ENCODE measurements around the gene AMPH.
"Not testable (repeated sequence)": the region's sequence is repeated elsewhere in the genome, so short reads cannot be mapped to it uniquely, and the experiment has no call there.

The AMPH gene

GRCh38 chr7:38354271-38354851, 276.8 kb downstream of the AMPH start:
- DNase-seq (ENCODE audit: low spot score) = not testable (repeated sequence)

- not testable (repeated sequence) for DNase-seq (ENCODE audit: low spot score)
Measured at GRCh38 chr7:38353431-38353881, 277.7 kb downstream of the AMPH start.

- DNase-seq (ENCODE audit: low spot score) = no peak
Measured at GRCh38 chr7:38351601-38352000, 279.6 kb downstream of the AMPH start.

GRCh38 chr7:38350777-38351176, 280.4 kb downstream of the AMPH start:
- DNase-seq (ENCODE audit: low spot score) = not testable (repeated sequence)

GRCh38 chr7:38349869-38350583, 281.1 kb downstream of the AMPH start:
- DNase-seq (ENCODE audit: low spot score) = not testable (repeated sequence)

- not testable (repeated sequence) for DNase-seq (ENCODE audit: low spot score)
Measured at GRCh38 chr7:38349126-38349795, 281.9 kb downstream of the AMPH start.

- DNase-seq (ENCODE audit: low spot score) = peak; percentile 82
Measured at GRCh38 chr7:38345299-38346172, 285.6 kb downstream of the AMPH start.

GRCh38 chr7:38344741-38345140, 286.4 kb downstream of the AMPH start:
- DNase-seq (ENCODE audit: low spot score) = not testable (repeated sequence)

- DNase-seq (ENCODE audit: low spot score) = not testable (repeated sequence)
Measured at GRCh38 chr7:38342135-38342534, 289.0 kb downstream of the AMPH start.

GRCh38 chr7:38341172-38341705, 289.9 kb downstream of the AMPH start:
- DNase-seq (ENCODE audit: low spot score) = peak; percentile 67

GRCh38 chr7:38339953-38340819, 291.0 kb downstream of the AMPH start:
- DNase-seq (ENCODE audit: low spot score) = no peak

- DNase-seq (ENCODE audit: low spot score) = not testable (repeated sequence)
Measured at GRCh38 chr7:38336148-38336515, 295.0 kb downstream of the AMPH start.

GRCh38 chr7:38335492-38336147, 295.6 kb downstream of the AMPH start:
- DNase-seq (ENCODE audit: low spot score) = peak; percentile 89

GRCh38 chr7:38335128-38335491, 296.1 kb downstream of the AMPH start:
- no peak for DNase-seq (ENCODE audit: low spot score)

- no peak for DNase-seq (ENCODE audit: low spot score)
Measured at GRCh38 chr7:38334163-38334562, 297.0 kb downstream of the AMPH start.

Small RNAs within 50 kb of the gene (small RNA-seq; reads per million reads assigned to genes)
- gene RN7SL83P (0 to 0.18 reads per million in 2 experiments), gene TRGV6 (0 reads per million in 2 experiments)
